ENCODE data around the gene CXorf49B. TPM values are rescaled to one million over a fixed set of nuclear protein-coding genes. Genes with fewer than 3 reads are reported as not detected.

CXorf49B gene
- total RNA-seq, 1 donor from 2014 or later: not detected

GRCh38 chrX:71815121-71815905 lies 52.2 kb downstream of the CXorf49B start:
- DNase-seq (ENCODE audit: low read depth in 2 of 2): no peak

GRCh38 chrX:71815906-71816156 lies 52.7 kb downstream of the CXorf49B start:
- DNase-seq (ENCODE audit: low read depth in 2 of 2): no peak

Other genes with a start within 250 kb of the CXorf49B start
- 59.1 and 83.1 TPM in 2 replicates for gene OGT, start 230.2 kb upstream of the CXorf49B start, total RNA-seq
- 0.44 and 1.8 TPM in 2 replicates for gene GCNA, start 184.9 kb upstream of the CXorf49B start, total RNA-seq
- not detected in 2 replicates for gene CXCR3, start 144.8 kb upstream of the CXorf49B start, total RNA-seq
- not detected in 2 replicates for gene CXorf49, start 45.1 kb upstream of the CXorf49B start, total RNA-seq
- 14.1 and 19.2 TPM in 2 replicates for gene NHSL2, start 147.5 kb downstream of the CXorf49B start, total RNA-seq